Neural progenitor cell (in vitro differentiated cells): Measurements from ENCODE around the gene LYRM7.

Source experiments
- CTCF ChIP-seq: fragments of 200-600 bp; sonication (generic); IDR thresholded peaks from 2 replicates; pipeline ENCODE4 v1.5.1; 2017; ENCODE audit warnings: antibody characterized with exemption, mild to moderate bottlenecking
- EZH2 ChIP-seq: fragments of 200-600 bp; sonication (generic); IDR thresholded peaks from 2 replicates; pipeline ENCODE4 v1.6.1; 2017; ENCODE audit warnings: antibody characterized with exemption, mild to moderate bottlenecking, moderate library complexity

- TF ChIP-seq CTCF (no peak), EZH2 (no peak)
Measured at GRCh38 chr5:131222731-131223130, 52.0 kb downstream of the LYRM7 start.
